ENCODE results near the gene VASP. TPM values are rescaled to one million over a fixed set of nuclear protein-coding genes. Genes with fewer than 3 reads are reported as not detected.

VASP gene
- total RNA-seq, 1 donor from 2014 or later = 32.6 TPM

- DNase-seq (ENCODE audit: low spot score) = peak; percentile 99
- H3K4me1 ChIP-seq = no peaks in the 10 kb centered on the region
- no peak overlapping the region for H3K9ac ChIP-seq
- no peaks in the 10 kb centered on the region for H3K36me3 Mint-ChIP-seq
- H3K36me3 ChIP-seq = no peaks in the 10 kb centered on the region
- peaks cover 7% of the 10 kb centered on the region for H3F3A ChIP-seq (ENCODE audit: low read depth)
- no peaks in the 10 kb centered on the region for H3K9me3 Mint-ChIP-seq
- H3K4me3 Mint-ChIP-seq = peak overlapping the region; percentile 93
- no peaks in the 10 kb centered on the region for H3K9me3 ChIP-seq (ENCODE audit: low read depth)
- peak overlapping the region; percentile 93 for H2AFZ ChIP-seq (replicated peaks)
- peak overlapping the region; percentile 98 for H3K27ac Mint-ChIP-seq
- no peak overlapping the region for H3K27ac ChIP-seq
- H3K4me3 ChIP-seq = peak overlapping the region; percentile 66
- H3K27me3 ChIP-seq = no peaks in the 10 kb centered on the region
- H3K27me3 Mint-ChIP-seq (ENCODE audit: insufficient read depth, low read depth) = peaks cover 10% of the 10 kb centered on the region
- no peaks in the 10 kb centered on the region for H4K20me1 ChIP-seq (ENCODE audit: low read depth)
- H3K79me2 ChIP-seq (ENCODE audit: low read depth) = no peaks in the 10 kb centered on the region
- peaks cover 7% of the 10 kb centered on the region for H3K4me1 Mint-ChIP-seq
- peak overlapping the region; percentile 85 for H3K4me2 ChIP-seq
- TF ChIP-seq EZH2 (IDR thresholded peaks at IDR 0.05) = no peak
- TF ChIP-seq CTCF (IDR thresholded peaks at IDR 0.05) = peak; percentile 63
Measured at GRCh38 chr19:45485305-45486077, 21.8 kb upstream of the VASP start.

GRCh38 chr19:45488708-45489107 is 18.6 kb upstream of the VASP start:
- H2AFZ ChIP-seq (replicated peaks) = no peak overlapping the region
- no peak overlapping the region for H3K9ac ChIP-seq
- H3F3A ChIP-seq (ENCODE audit: low read depth) = peaks cover 22% of the 10 kb centered on the region
- no peaks in the 10 kb centered on the region for H3K36me3 Mint-ChIP-seq
- TF ChIP-seq CTCF (IDR thresholded peaks at IDR 0.05) (no peak), EZH2phosphoT487 (IDR thresholded peaks at IDR 0.05) (no peak), EZH2 (IDR thresholded peaks at IDR 0.05) (no peak)
- no peak overlapping the region for H3K4me3 Mint-ChIP-seq
- H3K79me2 ChIP-seq (ENCODE audit: low read depth) = no peaks in the 10 kb centered on the region
- peaks cover under 1% of the 10 kb centered on the region for H4K20me1 ChIP-seq (ENCODE audit: low read depth)
- no peak overlapping the region for H3K4me2 ChIP-seq
- DNase-seq (ENCODE audit: low spot score) = no peak
- no peaks in the 10 kb centered on the region for H3K27me3 ChIP-seq
- H3K36me3 ChIP-seq = no peaks in the 10 kb centered on the region
- H3K4me3 ChIP-seq = no peak overlapping the region
- no peak overlapping the region for H3K27ac Mint-ChIP-seq
- no peaks in the 10 kb centered on the region for H3K9me3 Mint-ChIP-seq
- H3K4me1 ChIP-seq = no peaks in the 10 kb centered on the region
- H3K27ac ChIP-seq = no peak overlapping the region
- H3K27me3 Mint-ChIP-seq (ENCODE audit: insufficient read depth, low read depth) = peaks cover 9% of the 10 kb centered on the region
- peaks cover 21% of the 10 kb centered on the region for H3K4me1 Mint-ChIP-seq
- no peaks in the 10 kb centered on the region for H3K9me3 ChIP-seq (ENCODE audit: low read depth)

- no peak overlapping the region for H3K9ac ChIP-seq
- no peaks in the 10 kb centered on the region for H3K9me3 Mint-ChIP-seq
- H3K4me2 ChIP-seq = no peak overlapping the region
- H3K4me1 Mint-ChIP-seq = peaks cover 21% of the 10 kb centered on the region
- no peak overlapping the region for H3K27ac Mint-ChIP-seq
- no peak overlapping the region for H3K4me3 ChIP-seq
- no peak overlapping the region for H2AFZ ChIP-seq (replicated peaks)
- no peak overlapping the region for H3K4me3 Mint-ChIP-seq
- H3K9me3 ChIP-seq (ENCODE audit: low read depth) = no peaks in the 10 kb centered on the region
- H4K20me1 ChIP-seq (ENCODE audit: low read depth) = peaks cover 3% of the 10 kb centered on the region
- peaks cover 9% of the 10 kb centered on the region for H3K27me3 Mint-ChIP-seq (ENCODE audit: insufficient read depth, low read depth)
- TF ChIP-seq EZH2phosphoT487 (IDR thresholded peaks at IDR 0.05) (no peak), EZH2 (IDR thresholded peaks at IDR 0.05) (no peak), CTCF (IDR thresholded peaks at IDR 0.05) (no peak)
- no peaks in the 10 kb centered on the region for H3K36me3 Mint-ChIP-seq
- no peak for DNase-seq (ENCODE audit: low spot score)
- no peaks in the 10 kb centered on the region for H3K79me2 ChIP-seq (ENCODE audit: low read depth)
- no peaks in the 10 kb centered on the region for H3K36me3 ChIP-seq
- H3K4me1 ChIP-seq = no peaks in the 10 kb centered on the region
- H3K27ac ChIP-seq = no peak overlapping the region
- H3K27me3 ChIP-seq = no peaks in the 10 kb centered on the region
- peaks cover 27% of the 10 kb centered on the region for H3F3A ChIP-seq (ENCODE audit: low read depth)
Measured at GRCh38 chr19:45489216-45489855, 17.9 kb upstream of the VASP start.

Measured in neural progenitor cell (in vitro differentiated cells).